HepG2 (cell line): ENCODE data around the gene S100A6. TPM values are rescaled to one million over a fixed set of nuclear protein-coding genes. Genes with fewer than 3 reads are reported as not detected.

Source experiments
- ATAC-seq: fragments of 200-7000 bp; cut with Tn5 transposase; 3 replicates; pipeline ENCODE4 v1.9.1; 2020; ENCODE audit warnings: mild to moderate bottlenecking, moderate library complexity
- BruUV-seq: library from RNA; stranded (reverse); fragments of 400-500 nt; replicated peaks from 2 replicates; lab custom pipeline; 2021; lab: Mats Ljungman, UMichigan
- CTCF ChIA-PET: fragments of 300-600 bp; formaldehyde crosslinking; extraction: SDS; loops from one replicate; lab custom pipeline; 2021; ENCODE audit warnings: low total read pairs, inconsistent platforms, low intra/inter-chr PET ratio; lab: Yijun Ruan, JAX
- POLR2A ChIA-PET: fragments of 350-600 bp; sonication (Branson Sonifier 250); formaldehyde crosslinking; loops from one replicate; lab custom pipeline; 2020; ENCODE audit warnings: antibody characterized with exemption, inconsistent platforms; lab: Yijun Ruan, JAX
- DNase-seq: peaks from one replicate; pipeline ENCODE4 v3.0.0-alpha.2; 2015; ENCODE audit warnings: low spot score
- FAIRE-seq: peaks from 3 replicates; lab custom pipeline; 2011; peaks lifted over from hg19 to GRCh38; lab: Jason Lieb, UNC
- H2AFZ ChIP-seq: one replicate; pipeline ENCODE4 v1.6.1; 2011; ENCODE audit warnings: low read length, inconsistent platforms
- H3K27ac ChIP-seq: fragments of 300-600 bp; 3 replicates; pipeline ENCODE4 v1.8.0; 2011; ENCODE audit warnings: mixed run types, mild to moderate bottlenecking, mixed read lengths, low read length, inconsistent platforms; ENCODE audit not compliant: insufficient read depth; ENCODE audit errors: extremely low read length
- H3K27me3 ChIP-seq, 2 experiments: fragments of 200-600 bp in 1 of 2; 2 replicates in 1 of 2; 3 replicates in 1 of 2; pipeline versions ENCODE4 v1.6.0 to v1.8.0; 2011; ENCODE audit warnings: low read length in 2 of 2, mild to moderate bottlenecking in 2 of 2, moderate library complexity in 2 of 2, inconsistent platforms in 1 of 2; ENCODE audit not compliant: insufficient read depth in 2 of 2, control insufficient read depth in 1 of 2
- H3K36me3 ChIP-seq, 2 experiments: fragments of 200-600 bp in 1 of 2; replicated peaks in 1 of 2; 2 replicates in 1 of 2; 3 replicates in 1 of 2; pipeline versions ENCODE4 v1.5.1 to v1.8.0; 2011; ENCODE audit warnings: low read length in 2 of 2, inconsistent platforms in 1 of 2; ENCODE audit not compliant: insufficient read depth in 2 of 2, control insufficient read depth in 1 of 2
- H3K4me1 ChIP-seq: 2 replicates; pipeline ENCODE4 v1.5.1; 2012; ENCODE audit warnings: low read length, inconsistent platforms; ENCODE audit not compliant: insufficient read depth
- H3K4me2 ChIP-seq: 2 replicates; pipeline ENCODE4 v1.6.0; 2011; ENCODE audit warnings: low read depth, low read length, inconsistent platforms
- H3K4me3 ChIP-seq, 3 experiments: fragments of 200-600 bp in 1 of 3; sonication (generic), shearing (Covaris generic) in 1 of 3; replicated peaks in 1 of 3; 2 replicates each; pipeline ENCODE4 v1.5.1; 2011 to 2016; ENCODE audit warnings: low read length in 3 of 3, inconsistent platforms in 2 of 3, low read depth in 2 of 3, mild to moderate bottlenecking in 2 of 3, control low read depth in 1 of 3, mixed read lengths in 1 of 3; ENCODE audit not compliant: insufficient read depth in 1 of 3
- H3K79me2 ChIP-seq: one replicate; pipeline ENCODE4 v1.6.1; 2011; ENCODE audit warnings: low read length, inconsistent platforms; ENCODE audit not compliant: insufficient read depth
- H3K9ac ChIP-seq: 2 replicates; pipeline ENCODE4 v1.6.0; 2011; ENCODE audit warnings: mild to moderate bottlenecking, low read depth, low read length, inconsistent platforms; ENCODE audit not compliant: insufficient read depth
- H3K9me3 ChIP-seq: 2 replicates; pipeline ENCODE4 v1.5.1; 2012; ENCODE audit warnings: mild to moderate bottlenecking, low read length
- H4K20me1 ChIP-seq: 2 replicates; pipeline ENCODE4 v1.6.0; 2011; ENCODE audit warnings: inconsistent platforms, mild to moderate bottlenecking, low read length, moderate library complexity; ENCODE audit not compliant: insufficient read depth
- CBX1 ChIP-seq: IDR thresholded peaks from one replicate; pipeline ENCODE4 v1.6.1; 2016; ENCODE audit warnings: antibody characterized with exemption, low read depth
- PHB2 ChIP-seq: fragments of 450-650 bp; IDR thresholded peaks from 2 replicates; pipeline ENCODE4 v1.6.1; 2018; ENCODE audit not compliant: partially characterized antibody
- SRSF9 ChIP-seq: fragments of 200-400 bp; formaldehyde crosslinking; IDR thresholded peaks from 2 replicates; pipeline ENCODE4 v1.6.1; 2018; ENCODE audit warnings: borderline replicate concordance, mild to moderate bottlenecking, low read depth, low read length; ENCODE audit not compliant: insufficient read depth, poor library complexity, severe bottlenecking
- SRY ChIP-seq: sonication (generic); formaldehyde crosslinking; IDR thresholded peaks from 2 replicates; pipeline ENCODE4 v1.8.0; 2022; ENCODE audit warnings: mild to moderate bottlenecking, missing genetic modification reagents
- ZNF230 ChIP-seq: sonication (generic); formaldehyde crosslinking; IDR thresholded peaks from 2 replicates; pipeline ENCODE4 v1.4.0; 2020; ENCODE audit warnings: mild to moderate bottlenecking, missing genetic modification reagents
- ZNF256 ChIP-seq: sonication (generic); formaldehyde crosslinking; conservative IDR thresholded peaks from 2 replicates; pipeline ENCODE4 v1.4.0; 2020; ENCODE audit warnings: missing genetic modification reagents
- ZNF761 ChIP-seq: sonication (generic); formaldehyde crosslinking; conservative IDR thresholded peaks from 2 replicates; pipeline ENCODE4 v1.4.0; 2020; ENCODE audit warnings: mild to moderate bottlenecking, missing genetic modification reagents
- WGBS: methylation state at CpG from one replicate; pipeline ENCODE4 v1.1.6; 2017; ENCODE audit warnings: low lambda C conversion rate; 5-methylcytosine and 5-hydroxymethylcytosine counted together
- in situ Hi-C: cut with HindIII; loops from 2 replicates; pipeline ENCODE4 v1.10.0; 2017; ENCODE audit warnings: low pct_unique_long_range_greater_than_20kb; ENCODE audit not compliant: extremely low pct_ligation_motif_present
- intact Hi-C: fragments of 100-400 bp; cut with micrococcal nuclease; formaldehyde crosslinking; loops from one replicate; pipeline ENCODE4 v1.10.0; 2022; ENCODE audit not compliant: unreplicated experiment
- polyA plus RNA-seq, 8 experiments: library from polyadenylated mRNA; depleted of rRNA in 3 of 8; stranded (reverse) in 7 of 8; unstranded in 1 of 8; fragments of >200 nt; fragmentation: Illumina TruSeq in 4 of 8; extraction: Trizol in 4 of 8; gene quantifications; 2 replicates each; pipeline versions ENCODE4 v1.2.1 to v1.2.3, GENCODE V29; 2011 to 2016; ENCODE audit warnings: low read depth in 4 of 8, missing spikeins in 1 of 8, mixed read lengths in 1 of 8; ENCODE audit not compliant: insufficient read depth in 1 of 8
- total RNA-seq, 5 experiments: library from RNA; depleted of rRNA; stranded (reverse); fragments of >200 nt; fragmentation: Illumina TruSeq; extraction: Trizol; gene quantifications; 2 replicates each; pipeline ENCODE4 v1.2.3, GENCODE V29; 2016; ENCODE audit warnings: low read depth in 1 of 5
- TF ChIP-seq, protein P1 (sequence below): sonication (generic); formaldehyde crosslinking; IDR thresholded peaks from 2 replicates; pipeline ENCODE4 v1.9.0; 2021; ENCODE audit warnings: missing genetic modification reagents, mild to moderate bottlenecking, borderline replicate concordance
- TF ChIP-seq, protein P2 (sequence below): sonication (generic); formaldehyde crosslinking; IDR thresholded peaks from 2 replicates; pipeline ENCODE4 v1.4.0; 2020; ENCODE audit warnings: mild to moderate bottlenecking, missing genetic modification reagents

The S100A6 gene
- total and polyA plus RNA-seq, 2 of the 13 experiments (the other 11 are each of a cell fraction or from before 2014, with no cell fraction given): 72.9 to 85.0 TPM

GRCh38 chr1:153515504-153516394 lies 20.0 kb downstream of the S100A6 start:
- no TSS peak for BruUV-seq
- H4K20me1 ChIP-seq: no peaks in the 10 kb centered on the region
- no peaks in the 10 kb centered on the region for H3K79me2 ChIP-seq
- 29% methylated on average over 3 of the region's 8 CpGs for WGBS
- ATAC-seq (peak; percentile 42), FAIRE-seq (no peak), DNase-seq (no peak)
- H3K4me1 ChIP-seq: peaks cover 11% of the 10 kb centered on the region; the same call in 1 of the 2 replicates
- in situ Hi-C loops (loop anchor here (10.0 kb wide), 2 partner anchors 229 to 259 kb away; partner anchors contain the start of gene SLC27A3), intact Hi-C loops (no loop called here)
- no peak overlapping the region for H2AFZ ChIP-seq
- H3K36me3 ChIP-seq: no peaks in the 10 kb centered on the region
- no peaks in the 10 kb centered on the region for H3K9me3 ChIP-seq
- H3K27ac ChIP-seq: no peak overlapping the region
- H3K27me3 ChIP-seq: no peaks in the 10 kb centered on the region; a peak in 3 of 5 replicates
- H3K9ac ChIP-seq: no peak overlapping the region
- no peak overlapping the region for H3K4me2 ChIP-seq
- ChIA-PET POLR2A (interaction anchor here (1.0 to 1.3 kb wide), 2 partner anchors 50 to 112 kb away, joined by 3 to 6 read pairs; partner anchors contain the start of genes S100A1 and S100A13), CTCF (no interaction called here)
- TF ChIP-seq ZNF230 (CRISPR knock-in tag) (no peak), ZNF256 (no peak), PHB2 (no peak), CBX1 (no peak), ZNF761 (no peak), SRY (CRISPR knock-in tag) (no peak), SRSF9 (no peak)
- TF ChIP-seq, protein P1, sequence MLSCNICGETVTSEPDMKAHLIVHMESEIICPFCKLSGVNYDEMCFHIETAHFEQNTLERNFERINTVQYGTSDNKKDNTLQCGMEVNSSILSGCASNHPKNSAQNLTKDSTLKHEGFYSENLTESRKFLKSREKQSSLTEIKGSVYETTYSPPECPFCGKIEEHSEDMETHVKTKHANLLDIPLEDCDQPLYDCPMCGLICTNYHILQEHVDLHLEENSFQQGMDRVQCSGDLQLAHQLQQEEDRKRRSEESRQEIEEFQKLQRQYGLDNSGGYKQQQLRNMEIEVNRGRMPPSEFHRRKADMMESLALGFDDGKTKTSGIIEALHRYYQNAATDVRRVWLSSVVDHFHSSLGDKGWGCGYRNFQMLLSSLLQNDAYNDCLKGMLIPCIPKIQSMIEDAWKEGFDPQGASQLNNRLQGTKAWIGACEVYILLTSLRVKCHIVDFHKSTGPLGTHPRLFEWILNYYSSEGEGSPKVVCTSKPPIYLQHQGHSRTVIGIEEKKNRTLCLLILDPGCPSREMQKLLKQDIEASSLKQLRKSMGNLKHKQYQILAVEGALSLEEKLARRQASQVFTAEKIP: no peak
- TF ChIP-seq, protein P2, sequence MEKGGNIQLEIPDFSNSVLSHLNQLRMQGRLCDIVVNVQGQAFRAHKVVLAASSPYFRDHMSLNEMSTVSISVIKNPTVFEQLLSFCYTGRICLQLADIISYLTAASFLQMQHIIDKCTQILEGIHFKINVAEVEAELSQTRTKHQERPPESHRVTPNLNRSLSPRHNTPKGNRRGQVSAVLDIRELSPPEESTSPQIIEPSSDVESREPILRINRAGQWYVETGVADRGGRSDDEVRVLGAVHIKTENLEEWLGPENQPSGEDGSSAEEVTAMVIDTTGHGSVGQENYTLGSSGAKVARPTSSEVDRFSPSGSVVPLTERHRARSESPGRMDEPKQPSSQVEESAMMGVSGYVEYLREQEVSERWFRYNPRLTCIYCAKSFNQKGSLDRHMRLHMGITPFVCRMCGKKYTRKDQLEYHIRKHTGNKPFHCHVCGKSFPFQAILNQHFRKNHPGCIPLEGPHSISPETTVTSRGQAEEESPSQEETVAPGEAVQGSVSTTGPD: no peak
- H3K4me3 ChIP-seq: no peak overlapping the region
